HG02623 (cell line): Measurements from ENCODE around the gene FRMD3.
A peak's percentile ranks its signal among the peaks of the same experiment; 100 is the strongest.
"Not testable (repeated sequence)": the region's sequence is repeated elsewhere in the genome, so short reads cannot be mapped to it uniquely, and the experiment has no call there.

ENCODE experiments used
- ATAC-seq: cut with Tn5 transposase; IDR thresholded peaks from one replicate; pipeline ENCODE4 v1.9.1; 2021; ENCODE audit warnings: moderate library complexity; ENCODE audit not compliant: unreplicated experiment

The FRMD3 gene

GRCh38 chr9:83526211-83526610 lies 12.0 kb downstream of the FRMD3 start:
- ATAC-seq: no peak

- ATAC-seq: no peak
These were observed 14.5 kb downstream of the FRMD3 start for GRCh38 chr9:83523684-83524083.

- ATAC-seq: no peak
These were observed 16.8 kb downstream of the FRMD3 start for GRCh38 chr9:83521411-83521810.

- no peak for ATAC-seq
These were observed 17.2 kb downstream of the FRMD3 start for GRCh38 chr9:83521011-83521410.

GRCh38 chr9:83520292-83520691 lies 17.9 kb downstream of the FRMD3 start:
- ATAC-seq: no peak

GRCh38 chr9:83517980-83518379 lies 20.2 kb downstream of the FRMD3 start:
- ATAC-seq: not testable (repeated sequence)

- no peak for ATAC-seq
These were observed 23.4 kb downstream of the FRMD3 start for GRCh38 chr9:83514767-83515166.

- no peak for ATAC-seq
These were observed 25.6 kb downstream of the FRMD3 start for GRCh38 chr9:83512621-83513020.

GRCh38 chr9:83511051-83511450 lies 27.1 kb downstream of the FRMD3 start:
- peak; percentile 89 for ATAC-seq

GRCh38 chr9:83509402-83509801 lies 28.8 kb downstream of the FRMD3 start:
- no peak for ATAC-seq

- ATAC-seq: no peak
These were observed 30.1 kb downstream of the FRMD3 start for GRCh38 chr9:83508067-83508466.

GRCh38 chr9:83505282-83505681 lies 32.9 kb downstream of the FRMD3 start:
- no peak for ATAC-seq

- ATAC-seq: no peak
These were observed 34.3 kb downstream of the FRMD3 start for GRCh38 chr9:83503866-83504265.

- no peak for ATAC-seq
These were observed 36.6 kb downstream of the FRMD3 start for GRCh38 chr9:83501565-83501964.

GRCh38 chr9:83497441-83497840 lies 40.8 kb downstream of the FRMD3 start:
- no peak for ATAC-seq

- no peak for ATAC-seq
These were observed 46.2 kb downstream of the FRMD3 start for GRCh38 chr9:83491995-83492394.

GRCh38 chr9:83491413-83491812 lies 46.8 kb downstream of the FRMD3 start:
- ATAC-seq: no peak

- ATAC-seq: no peak
These were observed 48.2 kb downstream of the FRMD3 start for GRCh38 chr9:83489961-83490360.

GRCh38 chr9:83484990-83485389 lies 53.2 kb downstream of the FRMD3 start:
- no peak for ATAC-seq

- ATAC-seq: no peak
These were observed 55.0 kb downstream of the FRMD3 start for GRCh38 chr9:83483223-83483622.

- ATAC-seq: no peak
These were observed 58.4 kb downstream of the FRMD3 start for GRCh38 chr9:83479765-83480164.

- ATAC-seq: no peak
These were observed 60.6 kb downstream of the FRMD3 start for GRCh38 chr9:83477571-83477970.

GRCh38 chr9:83477120-83477519 lies 61.1 kb downstream of the FRMD3 start:
- no peak for ATAC-seq

- ATAC-seq: no peak
These were observed 61.7 kb downstream of the FRMD3 start for GRCh38 chr9:83476513-83476912.
